ENCODE results near the gene PLD6.
"Not testable (repeated sequence)": the region's sequence is repeated elsewhere in the genome, so short reads cannot be mapped to it uniquely, and the experiment has no call there.

PLD6 gene

GRCh38 chr17:17201907-17202306, 4.2 kb downstream of the PLD6 start:
- no peak for DNase-seq (ENCODE audit: low read depth, low spot score)
- H3K27ac ChIP-seq, result no peak overlapping the region

- no peak for DNase-seq (ENCODE audit: low read depth, low spot score)
- no peak overlapping the region for H3K27ac ChIP-seq
Measured at GRCh38 chr17:17201271-17201670, 4.9 kb downstream of the PLD6 start.

DNA sequence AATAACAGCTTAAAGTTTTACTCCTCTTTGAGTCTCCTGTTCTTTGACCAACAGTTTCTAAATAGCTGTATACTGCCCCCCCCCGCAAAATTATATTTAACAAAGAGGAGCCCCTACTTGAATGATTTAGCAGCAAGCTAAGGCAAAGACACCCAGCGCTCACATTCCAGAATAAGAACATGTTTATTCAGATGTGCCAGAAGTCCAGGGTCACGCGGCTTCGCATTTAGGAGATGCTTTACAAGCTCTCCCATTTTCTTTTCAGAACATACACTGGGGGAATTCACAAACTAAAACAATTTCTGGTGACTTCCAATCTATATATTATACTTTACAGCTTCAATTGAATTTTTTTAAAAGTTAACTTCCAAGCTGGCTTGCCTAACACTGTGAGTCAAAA, 5.3 kb downstream of the PLD6 start:
- H3K27ac ChIP-seq, result no peak overlapping the region
- no peak for DNase-seq (ENCODE audit: low read depth, low spot score)

DNA sequence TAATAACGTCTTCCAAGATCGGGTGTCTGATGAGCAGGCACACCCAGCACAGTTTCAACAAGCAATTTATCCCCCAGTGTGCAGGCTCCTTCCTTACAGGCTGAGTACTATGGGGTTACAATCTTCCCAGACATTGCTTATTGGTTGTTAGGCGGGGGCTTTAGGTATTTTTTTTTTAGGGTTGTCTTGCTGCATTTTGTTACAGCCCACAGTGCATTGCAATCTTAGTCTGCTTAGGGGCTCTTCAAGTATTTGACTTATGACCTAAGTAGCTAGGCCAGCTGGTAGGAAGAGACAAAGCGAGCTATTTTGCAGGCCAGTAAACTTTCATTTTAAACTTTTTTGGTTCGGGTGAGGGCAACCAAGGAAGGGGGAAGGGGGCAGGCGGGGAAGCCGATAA, 5.8 kb downstream of the PLD6 start:
- H3K27ac ChIP-seq, result no peak overlapping the region
- DNase-seq (ENCODE audit: low read depth, low spot score), result no peak

DNA sequence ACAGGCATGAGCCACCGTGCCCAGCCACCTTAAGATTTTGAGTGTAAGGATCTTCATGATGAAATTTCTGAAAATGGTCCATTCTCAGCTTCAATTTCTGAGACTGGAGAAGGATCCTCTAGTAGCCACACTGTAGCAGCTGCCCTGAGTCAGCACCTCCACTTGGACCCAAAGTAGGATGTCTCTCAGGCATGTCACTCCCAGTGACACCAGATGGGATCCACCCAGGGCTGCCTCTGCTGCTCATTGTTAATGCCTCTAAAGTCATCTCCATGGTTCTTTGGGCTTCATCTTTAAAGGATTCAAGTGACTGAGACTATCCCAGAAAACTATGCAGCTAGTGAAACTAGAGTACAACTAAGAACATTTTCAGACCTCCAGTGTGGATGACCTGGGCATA, 7.9 kb downstream of the PLD6 start:
- DNase-seq (ENCODE audit: low read depth, low spot score), result no peak
- no peak overlapping the region for H3K27ac ChIP-seq

DNA sequence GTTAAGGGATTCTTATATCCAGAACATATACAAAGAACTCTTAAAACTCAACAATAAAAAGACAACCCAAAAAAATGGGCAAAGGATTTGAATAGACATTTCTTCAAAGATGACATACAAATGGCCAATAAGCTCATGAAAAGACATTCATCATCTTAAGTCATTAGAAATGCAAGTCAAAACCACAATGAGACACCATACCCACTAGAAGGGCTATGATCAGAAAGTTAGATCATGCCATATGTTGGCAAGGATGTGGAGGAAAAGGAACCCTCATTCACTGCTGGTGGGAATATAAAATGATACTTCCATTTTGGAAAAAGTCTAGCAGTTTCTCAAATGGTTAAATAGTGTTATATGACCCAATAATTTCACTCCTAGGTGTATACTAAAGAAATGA, 9.4 kb downstream of the PLD6 start:
- DNase-seq (ENCODE audit: low read depth, low spot score), result no peak
- no peak overlapping the region for H3K27ac ChIP-seq

DNA sequence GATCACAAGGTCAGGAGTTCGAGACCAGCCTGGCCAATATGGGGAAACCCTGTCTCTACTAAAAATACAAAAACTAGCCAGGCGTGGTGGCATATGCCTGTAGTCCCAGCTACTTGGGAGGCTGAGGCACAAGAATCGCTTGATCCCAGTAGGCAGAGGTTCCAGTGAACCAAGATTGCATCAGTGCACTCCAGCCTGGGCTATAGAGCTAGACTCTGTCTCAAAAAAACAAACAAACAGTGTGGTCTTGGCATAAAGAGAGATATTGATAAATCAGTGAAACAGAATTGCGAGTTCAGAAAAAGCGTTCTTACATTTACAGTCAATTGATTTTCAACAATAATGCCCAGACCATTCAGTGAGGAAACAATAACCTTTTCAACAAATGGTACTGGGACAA, 10.7 kb downstream of the PLD6 start:
- not testable (repeated sequence) for DNase-seq (ENCODE audit: low read depth, low spot score); H3K27ac ChIP-seq

GRCh38 chr17:17191961-17192381, 14.2 kb downstream of the PLD6 start:
- DNase-seq (ENCODE audit: low read depth, low spot score), result no peak
- H3K27ac ChIP-seq, result no peak overlapping the region

DNA sequence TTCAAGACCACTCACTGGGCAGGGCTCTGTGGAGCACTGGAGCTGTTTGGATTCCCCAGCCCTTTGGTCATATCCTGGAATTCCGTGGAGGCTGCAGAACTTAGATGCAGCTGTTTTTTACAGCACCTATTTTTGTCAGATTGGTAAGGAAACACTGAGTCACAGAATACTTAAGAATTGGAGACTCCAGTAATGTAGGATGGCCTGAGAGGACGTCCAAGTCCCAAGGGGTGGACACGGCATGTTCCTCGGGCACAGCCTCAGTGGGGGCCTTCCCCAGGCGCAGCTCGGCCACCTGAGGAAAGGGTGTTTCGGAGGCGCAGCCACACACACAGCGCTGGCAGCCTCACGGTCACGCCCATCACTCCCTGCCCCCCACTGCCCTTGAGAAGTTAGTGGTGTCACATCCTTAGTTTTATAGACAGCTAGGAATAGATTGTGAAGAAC, 14.8 kb downstream of the PLD6 start:
- no peak for DNase-seq (ENCODE audit: low read depth, low spot score)
- no peak overlapping the region for H3K27ac ChIP-seq

DNA sequence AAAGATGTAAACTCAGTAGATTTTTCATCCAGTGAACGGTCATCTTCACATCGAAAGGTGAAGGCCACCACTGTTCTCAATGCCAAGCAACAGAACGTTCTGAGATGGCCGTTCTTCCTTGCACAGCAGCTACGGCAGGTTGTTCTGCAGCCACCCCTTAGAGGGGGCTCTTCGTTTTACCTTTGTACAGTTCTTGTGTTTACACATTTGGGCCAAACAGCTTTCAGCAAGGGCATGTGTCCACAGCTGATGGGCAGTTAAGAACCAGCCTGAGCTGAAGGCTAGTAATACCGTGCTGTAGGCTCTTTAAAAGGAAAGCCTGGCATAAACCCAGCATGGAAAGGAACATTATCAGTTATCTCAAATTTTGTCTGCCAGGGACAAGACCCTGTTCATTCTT, 15.9 kb downstream of the PLD6 start:
- no peak overlapping the region for H3K27ac ChIP-seq
- no peak for DNase-seq (ENCODE audit: low read depth, low spot score)

DNA sequence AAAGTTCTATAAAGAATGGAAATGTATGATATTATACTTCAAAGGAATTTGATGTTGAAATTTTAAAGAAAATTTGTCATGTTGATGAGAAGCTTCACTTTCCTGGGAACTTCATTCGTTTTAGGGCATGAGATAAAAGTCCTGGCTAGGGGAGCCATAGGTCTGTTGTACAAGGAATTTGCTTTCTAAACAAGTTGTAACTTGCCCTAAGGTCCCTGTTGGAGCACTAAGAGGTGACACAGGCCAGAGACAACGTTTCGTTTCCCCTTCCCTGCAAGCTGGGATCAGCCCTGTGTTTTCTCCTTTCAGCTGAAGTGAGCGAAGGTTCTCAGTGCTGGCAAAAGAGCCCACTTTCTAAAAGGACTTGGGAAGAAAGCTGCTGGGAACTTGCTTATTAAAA, 16.6 kb downstream of the PLD6 start:
- no peak overlapping the region for H3K27ac ChIP-seq
- no peak for DNase-seq (ENCODE audit: low read depth, low spot score)

DNA sequence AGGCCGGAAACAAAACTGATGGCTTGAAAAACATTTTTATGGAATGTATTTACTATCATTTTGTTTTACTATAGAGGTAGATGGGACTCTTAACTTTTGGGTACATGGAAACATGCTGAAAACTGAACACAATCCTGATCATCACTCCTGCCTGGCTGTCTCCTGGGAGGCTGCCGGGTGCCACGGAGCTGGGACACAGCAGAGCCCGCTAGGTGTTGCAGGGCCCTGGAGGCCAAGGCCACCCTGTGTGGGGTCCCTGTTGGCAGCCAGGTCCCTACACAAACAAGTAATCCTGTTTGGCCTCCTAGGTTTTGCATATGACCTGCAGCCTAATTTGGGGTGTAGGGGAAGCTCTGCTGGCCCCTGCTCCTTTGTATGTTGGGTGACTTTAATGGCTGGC, 17.5 kb downstream of the PLD6 start:
- no peak overlapping the region for H3K27ac ChIP-seq
- DNase-seq (ENCODE audit: low read depth, low spot score), result no peak

DNA sequence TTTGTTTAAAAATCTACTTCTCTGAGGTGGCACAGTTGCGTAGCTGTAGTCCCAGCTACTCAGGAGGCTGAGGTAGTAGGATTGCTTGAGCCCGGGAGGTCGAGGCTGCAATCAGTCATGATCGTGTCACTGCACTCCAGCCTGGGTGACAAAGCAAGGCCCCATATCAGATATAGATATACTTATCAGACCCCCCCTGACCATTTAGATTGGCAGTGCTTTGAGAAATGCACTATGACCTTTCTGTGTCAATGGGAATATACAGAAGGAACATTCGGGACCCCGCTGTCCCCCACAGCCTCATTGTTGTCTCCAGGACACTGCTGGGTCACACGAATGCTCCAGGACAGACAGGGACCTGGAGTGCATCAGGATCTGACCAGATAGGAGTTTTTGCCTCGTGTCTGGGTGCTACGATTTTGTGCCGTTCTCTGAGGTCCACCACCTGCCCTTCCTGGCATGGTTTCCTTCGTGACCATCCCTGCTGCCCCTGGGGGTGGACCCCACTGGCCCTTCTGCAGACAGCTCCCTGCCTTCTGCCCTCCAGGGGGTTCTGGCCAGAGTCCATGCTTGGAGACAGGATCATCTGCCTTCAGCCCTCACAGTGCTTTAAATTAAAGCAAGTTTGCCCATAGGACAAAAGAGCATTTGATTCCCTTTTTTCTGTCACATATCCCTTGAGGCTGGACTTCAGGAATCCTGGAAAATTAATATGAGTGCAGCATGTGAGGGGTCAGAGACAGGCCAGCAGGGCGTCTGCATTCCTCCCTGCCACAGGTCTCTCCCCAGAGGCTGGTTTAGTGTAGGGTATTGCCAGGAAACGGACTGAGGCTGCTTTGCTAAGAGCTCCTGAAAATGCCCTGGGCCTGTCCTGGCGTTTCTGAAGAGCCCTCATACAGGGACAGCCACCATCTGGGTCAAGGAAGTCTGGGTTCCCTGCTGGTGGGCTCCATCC, 19.3 kb downstream of the PLD6 start:
- H3K27ac ChIP-seq, result peak overlapping the region; percentile 1
- DNase-seq (ENCODE audit: low read depth, low spot score), result no peak

- peak; percentile 63 for DNase-seq (ENCODE audit: low read depth, low spot score)
- peak overlapping the region; percentile 1 for H3K27ac ChIP-seq
Measured at GRCh38 chr17:17186051-17186450, 20.1 kb downstream of the PLD6 start.

- peak overlapping the region; percentile 1 for H3K27ac ChIP-seq
- not testable (repeated sequence) for DNase-seq (ENCODE audit: low read depth, low spot score)
Measured at GRCh38 chr17:17184985-17185757, 21.0 kb downstream of the PLD6 start.

GRCh38 chr17:17183744-17184143, 22.4 kb downstream of the PLD6 start:
- no peak for DNase-seq (ENCODE audit: low read depth, low spot score)
- no peak overlapping the region for H3K27ac ChIP-seq

DNA sequence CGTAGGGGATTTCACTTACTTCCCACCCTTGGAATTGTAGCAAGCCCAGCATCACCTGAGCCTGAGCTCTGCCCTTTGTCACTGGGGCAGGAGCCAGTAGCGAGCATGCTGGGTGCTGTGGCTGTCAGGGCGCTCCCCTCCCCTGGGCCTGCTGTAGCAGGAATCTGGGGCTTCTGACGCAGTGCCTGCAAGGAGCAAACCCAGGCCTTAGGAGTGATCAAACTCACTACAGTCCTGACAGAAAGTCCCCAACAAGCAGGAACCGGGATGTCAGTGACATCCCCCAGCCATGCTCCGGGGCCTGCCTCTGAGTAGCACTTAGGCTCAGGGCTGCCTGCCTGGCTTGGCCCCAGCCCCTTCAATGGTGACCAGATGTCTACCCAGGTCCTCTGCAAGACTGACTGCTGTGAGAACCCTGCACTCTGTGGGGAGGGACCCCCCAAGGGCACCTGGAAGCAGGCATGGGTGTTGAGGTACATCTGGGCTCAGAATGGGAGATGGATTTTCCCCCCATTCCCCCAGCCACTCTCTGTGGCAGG, 23.5 kb downstream of the PLD6 start:
- no peak for DNase-seq (ENCODE audit: low read depth, low spot score)
- no peak overlapping the region for H3K27ac ChIP-seq

- no peak overlapping the region for H3K27ac ChIP-seq
Measured at GRCh38 chr17:17181666-17182597, 24.2 kb downstream of the PLD6 start.

DNA sequence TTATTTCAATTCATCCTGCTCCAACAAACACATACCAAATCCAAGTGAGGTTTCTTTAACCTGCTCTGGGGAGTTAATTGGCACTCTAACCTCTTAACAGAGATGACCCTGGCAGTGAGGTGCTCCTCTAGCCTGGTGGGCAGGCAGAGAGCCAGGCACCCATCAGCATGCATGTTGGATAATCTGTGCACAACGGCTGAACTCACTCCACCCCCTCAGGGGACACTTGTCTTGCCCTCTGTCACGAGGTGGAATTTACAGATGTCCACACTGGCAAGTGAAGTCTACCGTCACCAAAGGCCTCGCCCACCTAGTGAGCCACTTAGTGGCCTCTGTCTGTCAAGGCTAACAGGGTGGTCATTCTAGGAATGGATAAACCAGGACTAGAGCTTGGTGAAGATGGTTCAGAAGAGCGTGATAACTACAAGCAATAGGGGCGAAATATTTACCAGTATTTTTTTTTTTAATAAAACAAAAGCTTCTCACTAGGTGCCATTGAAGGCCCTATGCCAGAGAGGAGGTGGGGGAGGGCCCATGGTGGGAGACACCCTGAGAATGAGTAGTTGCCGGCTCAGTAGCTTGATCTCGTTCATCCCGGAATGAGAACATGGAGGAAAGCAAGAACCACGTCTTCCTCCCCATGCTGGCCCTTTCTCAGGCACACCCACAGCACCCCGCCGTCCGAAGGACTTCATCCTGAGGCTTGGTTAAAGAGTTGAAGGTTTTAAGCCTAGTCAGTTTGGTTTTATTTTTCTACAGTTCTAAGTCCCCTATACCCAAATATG, 25.2 kb downstream of the PLD6 start:
- DNase-seq (ENCODE audit: low read depth, low spot score), result no peak
- no peak overlapping the region for H3K27ac ChIP-seq

More at GRCh38 chr17:17181666-17182597, 24.2 kb downstream of the PLD6 start:
- no peak for DNase-seq (ENCODE audit: low read depth, low spot score)
